OCI-LY1 (cell line): ENCODE results near the gene STRADA.

ENCODE experiments used
- H2AFZ ChIP-seq: fragments of 200-600 bp; sonication (generic), shearing (Covaris generic); 2 replicates; pipeline ENCODE4 v1.6.0; 2014; ENCODE audit warnings: antibody characterized with exemption, mild to moderate bottlenecking, low read length
- H3F3A ChIP-seq: fragments of 200-600 bp; sonication (generic), shearing (Covaris generic); 2 replicates; pipeline ENCODE4 v1.6.0; 2014; ENCODE audit warnings: mild to moderate bottlenecking, antibody characterized with exemption, low read length, moderate library complexity; ENCODE audit not compliant: insufficient read depth
- H3K27ac ChIP-seq: fragments of 200-600 bp; sonication (generic); 2 replicates; pipeline ENCODE4 v1.5.1; 2014; ENCODE audit warnings: low read length, mixed run types, mild to moderate bottlenecking, low read depth; ENCODE audit not compliant: poor library complexity, severe bottlenecking
- H3K27me3 ChIP-seq: fragments of 200-600 bp; sonication (generic); 2 replicates; pipeline ENCODE4 v1.6.0; 2014; ENCODE audit warnings: antibody characterized with exemption, mild to moderate bottlenecking, low read length, moderate library complexity; ENCODE audit not compliant: insufficient read depth
- H3K36me3 ChIP-seq: fragments of 200-600 bp; sonication (generic); 2 replicates; pipeline ENCODE4 v1.6.1; 2014; ENCODE audit warnings: mild to moderate bottlenecking, antibody characterized with exemption, low read length, moderate library complexity, mixed read lengths; ENCODE audit not compliant: insufficient read depth
- H3K4me1 ChIP-seq: fragments of 200-600 bp; sonication (generic); 2 replicates; pipeline ENCODE4 v1.5.1; 2014; ENCODE audit warnings: mild to moderate bottlenecking, low read length, moderate library complexity; ENCODE audit not compliant: insufficient read depth, severe bottlenecking
- H3K4me2 ChIP-seq: fragments of 200-600 bp; sonication (generic), shearing (Covaris generic); 2 replicates; pipeline ENCODE4 v1.6.1; 2014; ENCODE audit warnings: low read length
- H3K4me3 ChIP-seq: fragments of 200-600 bp; sonication (generic); 2 replicates; pipeline ENCODE4 v1.5.1; 2014; ENCODE audit warnings: low read length, low read depth, mild to moderate bottlenecking, mixed read lengths; ENCODE audit not compliant: poor library complexity, severe bottlenecking
- H3K79me2 ChIP-seq: fragments of 200-600 bp; shearing (Covaris generic); 2 replicates; pipeline ENCODE4 v1.6.1; 2016; ENCODE audit warnings: mixed run types, low read length, mixed read lengths; ENCODE audit not compliant: insufficient read depth
- H3K9ac ChIP-seq: fragments of 200-600 bp; sonication (generic), shearing (Covaris generic); 2 replicates; pipeline ENCODE4 v1.6.1; 2014; ENCODE audit warnings: mild to moderate bottlenecking, low read length, mixed read lengths
- H3K9me2 ChIP-seq: fragments of 200-600 bp; sonication (generic), shearing (Covaris generic); 2 replicates; pipeline ENCODE4 v1.6.1; 2014; ENCODE audit warnings: low read depth, mild to moderate bottlenecking, low read length, mixed read lengths
- H3K9me3 ChIP-seq: fragments of 200-600 bp; shearing (Covaris generic); 2 replicates; pipeline ENCODE4 v1.6.1; 2014; ENCODE audit warnings: low read length, mixed read lengths
- H4K20me1 ChIP-seq: fragments of 200-600 bp; sonication (generic), shearing (Covaris generic); 2 replicates; pipeline ENCODE4 v1.6.0; 2016; ENCODE audit warnings: mild to moderate bottlenecking, low read length; ENCODE audit not compliant: insufficient read depth
- CTCF ChIP-seq: fragments of 200-600 bp; sonication (generic), shearing (Covaris generic); IDR thresholded peaks from 2 replicates; pipeline ENCODE4 v1.5.1; 2017; ENCODE audit warnings: mild to moderate bottlenecking, antibody characterized with exemption, low read length, moderate library complexity, mixed read lengths
- EZH2 ChIP-seq: fragments of 200-600 bp; sonication (generic), shearing (Covaris generic); IDR thresholded peaks from 2 replicates; pipeline ENCODE4 v1.8.0; 2017; ENCODE audit warnings: borderline replicate concordance, mixed run types, mild to moderate bottlenecking, antibody characterized with exemption, low read length, moderate library complexity, mixed read lengths

Gene STRADA

GRCh38 chr17:63768433-63768832, 26.8 kb upstream of the STRADA start:
- Histone ChIP-seq H3K36me3 (peaks cover 67% of the 10 kb centered on the region), H3K4me1 (peaks cover 9% of the 10 kb centered on the region), H3K9me3 (no peaks in the 10 kb centered on the region), H2AFZ (no peak overlapping the region), H3K9me2 (no peaks in the 10 kb centered on the region), H3K4me3 (no peak overlapping the region), H3K27me3 (no peaks in the 10 kb centered on the region), H3K79me2 (peaks cover 76% of the 10 kb centered on the region), H3K27ac (no peak overlapping the region), H3K4me2 (no peak overlapping the region), H3K9ac (no peak overlapping the region), H4K20me1 (0 out of 2 replicates have a peak, but pooled peaks cover 2% of the 10 kb centered on the region), H3F3A (no peaks in the 10 kb centered on the region)
- TF ChIP-seq CTCF (no peak), EZH2 (no peak)

- Histone ChIP-seq H3K4me1 (peaks cover 5% of the 10 kb centered on the region), H3K79me2 (peaks cover 61% of the 10 kb centered on the region), H3K36me3 (peaks cover 77% of the 10 kb centered on the region), H3K27ac (no peak overlapping the region), H3K9me2 (no peaks in the 10 kb centered on the region), H3K27me3 (no peaks in the 10 kb centered on the region), H3K9ac (no peak overlapping the region), H4K20me1 (0 out of 2 replicates have a peak, but pooled peaks cover 2% of the 10 kb centered on the region), H3K9me3 (no peaks in the 10 kb centered on the region), H3K4me2 (no peak overlapping the region), H2AFZ (no peak overlapping the region), H3F3A (no peaks in the 10 kb centered on the region), H3K4me3 (no peak overlapping the region)
- TF ChIP-seq EZH2 (no peak), CTCF (no peak)
Measured at GRCh38 chr17:63766754-63767153, 25.2 kb upstream of the STRADA start.

GRCh38 chr17:63764716-63765115, 23.1 kb upstream of the STRADA start:
- Histone ChIP-seq H3K36me3 (peaks cover 83% of the 10 kb centered on the region), H3K4me1 (no peaks in the 10 kb centered on the region), H3K79me2 (peaks cover 41% of the 10 kb centered on the region), H3K4me2 (no peak overlapping the region), H3F3A (no peaks in the 10 kb centered on the region), H3K4me3 (no peak overlapping the region), H3K9me2 (no peaks in the 10 kb centered on the region), H3K27ac (no peak overlapping the region), H3K9ac (no peak overlapping the region), H3K9me3 (no peaks in the 10 kb centered on the region), H2AFZ (no peak overlapping the region), H4K20me1 (0 out of 2 replicates have a peak, but pooled peaks cover 2% of the 10 kb centered on the region), H3K27me3 (no peaks in the 10 kb centered on the region)
- TF ChIP-seq CTCF (no peak), EZH2 (no peak)
